B cell (primary cell): ENCODE results near the gene GOLIM4. TPM values are rescaled to one million over a fixed set of nuclear protein-coding genes. Genes with fewer than 3 reads are reported as not detected.

Experiments
- ATAC-seq: fragments of 200-7000 bp; cut with Tn5 transposase; one replicate; pipeline ENCODE4 v1.10.0; 2021; ENCODE audit warnings: low read depth, mild to moderate bottlenecking, moderate number of reproducible peaks, moderate library complexity
- CTCF ChIA-PET: fragments of 350-600 bp; sonication (Branson Sonifier 250); formaldehyde crosslinking; loops from one replicate; lab custom pipeline; 2021; ENCODE audit warnings: antibody characterized with exemption, inconsistent platforms; lab: Charles Lee
- POLR2A ChIA-PET: fragments of 350-600 bp; sonication (Branson Sonifier 250); formaldehyde crosslinking; loops from one replicate; lab custom pipeline; 2021; ENCODE audit warnings: antibody characterized with exemption; lab: Charles Lee
- DNase-seq: peaks from one replicate; pipeline ENCODE4 v3.0.0; 2013
- H2AFZ ChIP-seq: 2 replicates; pipeline ENCODE4 v1.6.1; 2012; ENCODE audit warnings: mild to moderate bottlenecking, low read depth, low read length; ENCODE audit not compliant: insufficient read depth, poor library complexity, severe bottlenecking
- H3K27ac ChIP-seq, 2 donors: 1 replicate in 1 of 2; 2 replicates in 1 of 2; pipeline ENCODE4 v1.5.1; 2012 to 2013; ENCODE audit warnings: low read length in 2 of 2, mild to moderate bottlenecking in 2 of 2, moderate library complexity in 1 of 2
- H3K27me3 ChIP-seq, 4 experiments: fragments of 200-600 bp in 1 of 4; sonication (generic) in 1 of 4; replicated peaks in 1 of 4; 1 replicate in 2 of 4; 2 replicates in 2 of 4; pipeline versions ENCODE4 v1.6.1 to v1.7.0; 2013 to 2016; ENCODE audit warnings: low read length in 3 of 4, mild to moderate bottlenecking in 2 of 4, mixed read lengths in 1 of 4, moderate library complexity in 1 of 4; ENCODE audit not compliant: insufficient read depth in 4 of 4, control insufficient read depth in 3 of 4; ENCODE audit errors: control extremely low read depth in 1 of 4
- H3K36me3 ChIP-seq, 2 experiments: replicated peaks in 1 of 2; 1 replicate in 1 of 2; 2 replicates in 1 of 2; pipeline versions ENCODE4 v1.6.1 to v1.7.1; 2013; ENCODE audit warnings: low read length in 1 of 2; ENCODE audit not compliant: insufficient read depth in 2 of 2, control insufficient read depth in 1 of 2; ENCODE audit errors: control extremely low read depth in 1 of 2, extremely low read depth in 1 of 2
- H3K4me1 ChIP-seq, 2 donors: fragments of 200-600 bp in 1 of 2; sonication (generic) in 1 of 2; 1 replicate in 1 of 2; 2 replicates in 1 of 2; pipeline versions ENCODE4 v1.5.1 to v1.6.1; 2013 to 2017; ENCODE audit warnings: low read length in 2 of 2; ENCODE audit not compliant: control insufficient read depth in 2 of 2, insufficient read depth in 2 of 2
- H3K4me2 ChIP-seq: replicated peaks from 2 replicates; pipeline ENCODE3; 2012; ENCODE audit warnings: mild to moderate bottlenecking, low read depth, low read length; ENCODE audit not compliant: poor library complexity, severe bottlenecking
- H3K4me3 ChIP-seq, 5 experiments: fragments of 200-600 bp in 1 of 5; sonication (generic) in 1 of 5; 1 replicate in 3 of 5; 2 replicates in 2 of 5; pipeline versions ENCODE4 v1.5.1 to v1.7.0; 2011 to 2016; ENCODE audit warnings: low read length in 4 of 5, mild to moderate bottlenecking in 4 of 5, low read depth in 2 of 5, control low read depth in 1 of 5, moderate library complexity in 1 of 5; ENCODE audit not compliant: insufficient read depth in 1 of 5; ENCODE audit errors: control extremely low read depth in 1 of 5, extremely low read depth in 1 of 5
- H3K79me2 ChIP-seq: fragments of 200-600 bp; sonication (generic); one replicate; pipeline ENCODE4 v1.6.0; 2016; ENCODE audit warnings: low read length; ENCODE audit not compliant: control insufficient read depth, insufficient read depth
- H3K9ac ChIP-seq: fragments of 200-600 bp; sonication (generic); 2 replicates; pipeline ENCODE4 v1.6.1; 2017; ENCODE audit warnings: mild to moderate bottlenecking, low read length, moderate library complexity
- H3K9me3 ChIP-seq, 3 donors: one replicate each; pipeline versions ENCODE4 v1.6.1 to v1.7.1; 2013; ENCODE audit warnings: low read length in 2 of 3; ENCODE audit not compliant: control insufficient read depth in 2 of 3, insufficient read depth in 1 of 3; ENCODE audit errors: control extremely low read depth in 1 of 3
- H4K20me1 ChIP-seq: 2 replicates; pipeline ENCODE4 v1.6.0; 2012; ENCODE audit warnings: mild to moderate bottlenecking, low read length; ENCODE audit not compliant: insufficient read depth, control insufficient read depth, poor library complexity, severe bottlenecking
- H3K27ac Mint-ChIP-seq: one replicate; pipeline ENCODE4 v1.8.0; 2021; ENCODE audit warnings: mixed read lengths
- H3K27me3 Mint-ChIP-seq: one replicate; pipeline ENCODE4 v1.8.0; 2021; ENCODE audit warnings: mixed read lengths
- H3K4me1 Mint-ChIP-seq: one replicate; pipeline ENCODE4 v1.8.0; 2021; ENCODE audit warnings: mixed read lengths
- H3K4me3 Mint-ChIP-seq: one replicate; pipeline ENCODE4 v1.8.0; 2021; ENCODE audit warnings: mixed read lengths
- H3K9me3 Mint-ChIP-seq: one replicate; pipeline ENCODE4 v1.8.0; 2022; ENCODE audit warnings: mixed read lengths; ENCODE audit not compliant: insufficient read depth
- EZH2 ChIP-seq: IDR thresholded peaks from 2 replicates; pipeline ENCODE4 v1.6.1; 2012; ENCODE audit warnings: borderline replicate concordance, low read depth, mild to moderate bottlenecking, moderate library complexity, low read length; ENCODE audit not compliant: insufficient read depth, poor library complexity, severe bottlenecking
- WGBS: methylation state at CpG from one replicate; pipeline ENCODE4 v1.1.5; 2013; ENCODE audit warnings: missing lambda C conversion rate; ENCODE audit not compliant: insufficient coverage; 5-methylcytosine and 5-hydroxymethylcytosine counted together
- intact Hi-C: fragments of 100-400 bp; cut with micrococcal nuclease; formaldehyde crosslinking; loops from one replicate; pipeline ENCODE4 v1.10.0; 2022
- polyA plus RNA-seq: library from polyadenylated mRNA; depleted of rRNA; stranded (reverse); fragments of >200 nt; gene quantifications from 2 replicates; pipeline ENCODE4 v1.2.3, GENCODE V29; 2012
- total RNA-seq, 2 donors: library from RNA; stranded (reverse); fragments of 120-200 nt in 1 of 2; gene quantifications; 1 replicate in 1 of 2; 2 replicates in 1 of 2; pipeline versions ENCODE4 v1.2.3 to v1.2.4, GENCODE V29; 2013 to 2022
- TF ChIP-seq, protein P1 (sequence below): fragments of 200-600 bp; IDR thresholded peaks from one replicate; pipeline ENCODE4 v1.8.0; 2022; ENCODE audit warnings: antibody characterized with exemption, mild to moderate bottlenecking

Gene GOLIM4
- total and polyA plus RNA-seq, 2 donors (not counting 1 experiment from before 2014, with no cell fraction given), result 2.5 to 9.3 TPM

DNA sequence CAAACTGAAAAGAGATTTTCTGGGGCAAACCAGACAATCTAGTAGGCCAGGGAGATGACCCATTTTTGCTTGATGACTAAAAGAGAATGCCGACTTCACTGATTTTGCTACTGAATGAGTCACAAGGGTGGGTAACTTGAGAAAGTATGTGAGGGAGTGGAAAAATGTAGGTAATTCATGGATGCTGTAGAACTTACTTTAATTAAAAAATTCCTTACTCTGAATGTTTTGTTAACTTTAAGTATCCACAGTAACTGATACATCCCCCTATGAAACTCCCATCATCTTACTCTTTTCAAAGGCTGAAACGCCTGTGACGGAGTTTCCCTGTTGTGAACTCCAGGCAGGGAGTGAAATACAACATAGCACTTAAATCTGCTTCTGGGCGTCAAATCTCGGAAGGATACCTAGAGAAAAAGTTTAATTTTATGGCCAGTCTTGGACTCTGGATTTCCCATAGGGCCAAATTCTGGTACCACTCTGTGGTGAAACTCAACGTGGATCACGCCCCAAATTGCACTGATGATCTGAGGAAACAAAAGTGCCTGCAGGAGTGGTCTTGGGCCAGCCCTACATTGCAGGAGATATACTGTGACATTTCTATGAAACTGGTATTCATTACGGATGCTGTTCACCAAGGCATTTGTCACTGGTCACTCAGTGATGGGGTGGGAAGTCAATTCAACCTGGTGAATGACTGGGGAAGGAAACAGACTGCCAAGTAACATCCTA, 24.0 kb downstream of the GOLIM4 start:
- TF ChIP-seq, protein P1, sequence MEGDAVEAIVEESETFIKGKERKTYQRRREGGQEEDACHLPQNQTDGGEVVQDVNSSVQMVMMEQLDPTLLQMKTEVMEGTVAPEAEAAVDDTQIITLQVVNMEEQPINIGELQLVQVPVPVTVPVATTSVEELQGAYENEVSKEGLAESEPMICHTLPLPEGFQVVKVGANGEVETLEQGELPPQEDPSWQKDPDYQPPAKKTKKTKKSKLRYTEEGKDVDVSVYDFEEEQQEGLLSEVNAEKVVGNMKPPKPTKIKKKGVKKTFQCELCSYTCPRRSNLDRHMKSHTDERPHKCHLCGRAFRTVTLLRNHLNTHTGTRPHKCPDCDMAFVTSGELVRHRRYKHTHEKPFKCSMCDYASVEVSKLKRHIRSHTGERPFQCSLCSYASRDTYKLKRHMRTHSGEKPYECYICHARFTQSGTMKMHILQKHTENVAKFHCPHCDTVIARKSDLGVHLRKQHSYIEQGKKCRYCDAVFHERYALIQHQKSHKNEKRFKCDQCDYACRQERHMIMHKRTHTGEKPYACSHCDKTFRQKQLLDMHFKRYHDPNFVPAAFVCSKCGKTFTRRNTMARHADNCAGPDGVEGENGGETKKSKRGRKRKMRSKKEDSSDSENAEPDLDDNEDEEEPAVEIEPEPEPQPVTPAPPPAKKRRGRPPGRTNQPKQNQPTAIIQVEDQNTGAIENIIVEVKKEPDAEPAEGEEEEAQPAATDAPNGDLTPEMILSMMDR, result no peak
- TF ChIP-seq EZH2, result no peak
- Histone ChIP-seq H3K27me3 (no peaks in the 10 kb centered on the region), H3K79me2 (no peaks in the 10 kb centered on the region), H2AFZ (no peak overlapping the region), H3K9me3 (no peaks in the 10 kb centered on the region), H4K20me1 (no peaks in the 10 kb centered on the region), H3K4me2 (no peak overlapping the region), H3K36me3 (no peaks in the 10 kb centered on the region), H3K4me1 (no peaks in the 10 kb centered on the region), H3K4me3 (no peak overlapping the region), H3K27ac (no peak overlapping the region), H3K9ac (no peak overlapping the region)
- Mint-ChIP-seq H3K4me1 (peaks cover 4% of the 10 kb centered on the region), H3K4me3 (no peak overlapping the region), H3K27me3 (no peaks in the 10 kb centered on the region), H3K9me3 (no peaks in the 10 kb centered on the region), H3K27ac (no peak overlapping the region)
- intact Hi-C loops, result no loop called here
- 84% methylated on average over 5 of the region's 8 CpGs for WGBS
- CTCF ChIA-PET, result no interaction called here
- POLR2A ChIA-PET, result no interaction called here
- DNase-seq (no peak), ATAC-seq (no peak)

DNA sequence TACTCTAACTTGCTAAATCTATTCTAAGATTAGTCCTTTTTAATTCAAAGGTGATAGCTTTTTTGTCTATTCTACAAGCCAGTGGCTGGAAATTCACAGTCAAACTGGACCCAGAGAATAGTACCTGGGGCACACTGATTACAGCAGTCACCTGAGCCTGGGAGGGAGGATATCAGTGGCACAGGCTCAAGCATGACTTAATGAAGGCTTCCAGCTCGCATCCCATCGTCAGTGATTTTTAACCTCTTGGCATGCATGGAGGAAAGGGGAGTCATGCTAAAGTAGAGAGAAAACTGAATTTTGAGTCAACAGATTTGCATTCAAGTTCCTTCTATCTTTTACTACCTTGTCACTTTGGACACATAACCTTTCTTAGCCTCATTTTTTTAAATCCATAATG, 24.8 kb downstream of the GOLIM4 start:
- Histone ChIP-seq H3K79me2 (no peaks in the 10 kb centered on the region), H3K27ac (no peak overlapping the region), H4K20me1 (no peaks in the 10 kb centered on the region), H3K4me2 (no peak overlapping the region), H2AFZ (no peak overlapping the region), H3K27me3 (no peaks in the 10 kb centered on the region), H3K4me3 (no peak overlapping the region), H3K9me3 (no peaks in the 10 kb centered on the region), H3K9ac (no peak overlapping the region), H3K4me1 (no peaks in the 10 kb centered on the region), H3K36me3 (no peaks in the 10 kb centered on the region)
- TF ChIP-seq EZH2, result no peak
- TF ChIP-seq, protein P1, result no peak
- Mint-ChIP-seq H3K27me3 (no peaks in the 10 kb centered on the region), H3K4me3 (no peak overlapping the region), H3K9me3 (no peaks in the 10 kb centered on the region), H3K27ac (no peak overlapping the region), H3K4me1 (peaks cover 6% of the 10 kb centered on the region)
- ChIA-PET CTCF (no interaction called here), POLR2A (no interaction called here)
- ATAC-seq (no peak), DNase-seq (no peak)
- no CpG with 5 or more reads among the region's 2 CpGs for WGBS
- intact Hi-C loops, result no loop called here
